ENCODE data around the gene RBM20. TPM values are rescaled to one million over a fixed set of nuclear protein-coding genes. Genes with fewer than 3 reads are reported as not detected.

Gene RBM20
- total RNA-seq, 1 experiment from 2014 or later, result 0.17 TPM

DNA sequence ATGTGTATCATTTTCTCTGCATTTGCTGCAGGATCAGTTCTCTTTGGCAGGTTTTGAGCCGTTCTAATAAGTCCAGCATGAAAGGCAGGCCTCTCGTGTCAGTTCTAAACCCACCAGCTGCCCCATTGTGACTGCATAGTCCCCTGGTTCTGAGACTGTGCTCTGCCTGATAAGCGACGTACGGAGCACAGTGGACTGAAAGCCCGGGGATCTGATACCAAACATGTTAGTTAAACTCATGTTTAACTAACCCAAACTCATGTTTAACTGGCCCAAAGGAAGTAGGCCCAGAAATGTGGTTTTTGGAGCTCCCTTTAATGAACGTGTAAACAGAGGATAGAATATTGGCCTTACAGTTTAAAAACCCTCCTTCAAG is 129.5 kb downstream of the RBM20 start:
- H4K5ac ChIP-seq (ENCODE audit: insufficient read length, low read depth, low read length), result no peak overlapping the region
- TF ChIP-seq, protein P1, sequence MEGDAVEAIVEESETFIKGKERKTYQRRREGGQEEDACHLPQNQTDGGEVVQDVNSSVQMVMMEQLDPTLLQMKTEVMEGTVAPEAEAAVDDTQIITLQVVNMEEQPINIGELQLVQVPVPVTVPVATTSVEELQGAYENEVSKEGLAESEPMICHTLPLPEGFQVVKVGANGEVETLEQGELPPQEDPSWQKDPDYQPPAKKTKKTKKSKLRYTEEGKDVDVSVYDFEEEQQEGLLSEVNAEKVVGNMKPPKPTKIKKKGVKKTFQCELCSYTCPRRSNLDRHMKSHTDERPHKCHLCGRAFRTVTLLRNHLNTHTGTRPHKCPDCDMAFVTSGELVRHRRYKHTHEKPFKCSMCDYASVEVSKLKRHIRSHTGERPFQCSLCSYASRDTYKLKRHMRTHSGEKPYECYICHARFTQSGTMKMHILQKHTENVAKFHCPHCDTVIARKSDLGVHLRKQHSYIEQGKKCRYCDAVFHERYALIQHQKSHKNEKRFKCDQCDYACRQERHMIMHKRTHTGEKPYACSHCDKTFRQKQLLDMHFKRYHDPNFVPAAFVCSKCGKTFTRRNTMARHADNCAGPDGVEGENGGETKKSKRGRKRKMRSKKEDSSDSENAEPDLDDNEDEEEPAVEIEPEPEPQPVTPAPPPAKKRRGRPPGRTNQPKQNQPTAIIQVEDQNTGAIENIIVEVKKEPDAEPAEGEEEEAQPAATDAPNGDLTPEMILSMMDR (conservative IDR thresholded peaks at IDR 0.05), result no peak
- no peak overlapping the region for H3K4me2 ChIP-seq (ENCODE audit: insufficient read depth, insufficient read length, low read length)
- H2BK5ac ChIP-seq (ENCODE audit: insufficient read length, low read length), result no peak overlapping the region
- Mint-ChIP-seq H3K4me1 (no peaks in the 10 kb centered on the region), H3K9me3 (no peaks in the 10 kb centered on the region), H3K27me3 (ENCODE audit: low read depth) (peaks cover 2% of the 10 kb centered on the region; the same call in 1 of the 2 replicates), H3K4me3 (no peak overlapping the region), H3K27ac (no peak overlapping the region), H3K36me3 (ENCODE audit: insufficient read depth in 1 of 3, low read depth in 3 of 3) (no peaks in the 10 kb centered on the region)
- no peak overlapping the region for H2AK5ac ChIP-seq (ENCODE audit: insufficient read length, low read length)
- no CpG with 5 or more reads among the region's 7 CpGs for WGBS (ENCODE audit: extremely low coverage, insufficient read length, low lambda C conversion rate)
- H3K23me2 ChIP-seq (ENCODE audit: insufficient read length, low read depth, low read length, poor library complexity, severe bottlenecking), result no peaks in the 10 kb centered on the region
- H3K4me1 ChIP-seq (ENCODE audit: insufficient read depth, low read length), result no peaks in the 10 kb centered on the region
- no peak overlapping the region for H2BK15ac ChIP-seq (ENCODE audit: low read depth, low read length)
- H3K23ac ChIP-seq (ENCODE audit: insufficient read length, low read depth, low read length), result no peak overlapping the region
- H3K56ac ChIP-seq (ENCODE audit: insufficient read length, low read depth, low read length), result no peak overlapping the region
- H4K91ac ChIP-seq (ENCODE audit: insufficient read length, low read depth, low read length), result no peak overlapping the region
- no peaks in the 10 kb centered on the region for H3K79me2 ChIP-seq (ENCODE audit: insufficient read depth, low read length)
- H4K8ac ChIP-seq (replicated peaks; ENCODE audit: insufficient read length, low read depth, low read length), result no peak overlapping the region
- H3K27me3 ChIP-seq (ENCODE audit: insufficient read depth, low read length), result no peaks in the 10 kb centered on the region
- no peak overlapping the region for H2BK12ac ChIP-seq (ENCODE audit: insufficient read length, low read depth, low read length)
- no peak overlapping the region for H2AFZ ChIP-seq (ENCODE audit: low read length)
- no peaks in the 10 kb centered on the region for H3K79me1 ChIP-seq (ENCODE audit: insufficient read depth, low read depth, low read length, poor library complexity, severe bottlenecking)
- no peak overlapping the region for H3K14ac ChIP-seq (ENCODE audit: insufficient read depth, low read length)
- no peak overlapping the region for H3K18ac ChIP-seq (ENCODE audit: insufficient read length, low read depth, low read length)
- no peak overlapping the region for H2BK20ac ChIP-seq (ENCODE audit: low read depth, low read length, poor library complexity, severe bottlenecking)
- H3K9me3 ChIP-seq (ENCODE audit: control insufficient read depth, low read depth, low read length), result no peaks in the 10 kb centered on the region
- no peak overlapping the region for H3T11ph ChIP-seq (ENCODE audit: low read length)
- no peak overlapping the region for H3K9ac ChIP-seq (ENCODE audit: extremely low read depth, insufficient read length, low read length)
- H3K27ac ChIP-seq (ENCODE audit: insufficient read length, low read depth, low read length), result no peak overlapping the region
- no peak overlapping the region for H3K4ac ChIP-seq (ENCODE audit: low read depth, low read length)
- no peaks in the 10 kb centered on the region for H4K20me1 ChIP-seq (ENCODE audit: control insufficient read depth, insufficient read depth, insufficient read length)
- H2BK120ac ChIP-seq (ENCODE audit: low read depth, low read length, poor library complexity, severe bottlenecking), result no peak overlapping the region
- DNase-seq, result no peak
